ENCODE data around the gene FAM98B. TPM values are rescaled to one million over a fixed set of nuclear protein-coding genes. Genes with fewer than 3 reads are reported as not detected.
A peak's percentile ranks its signal among the peaks of the same experiment; 100 is the strongest.

The FAM98B gene
- total and polyA plus RNA-seq, 4 experiments from 2014 or later = 3.3 to 26.3 (median 12.6) TPM

GRCh38 chr15:38481113-38481512 is 27.2 kb downstream of the FAM98B start:
- POLR2A ChIA-PET (ENCODE audit: partially characterized antibody) = interaction anchor here (0.8 to 1.9 kb wide), 3 partner anchors 14 to 79 kb away, joined by 3 to 6 read pairs (median 4); no protein-coding TSS in a partner anchor
- Mint-ChIP-seq H3K27ac (peak overlapping the region in 6 of 7 donors; percentile 36 to 74 (median 55)), H3K27me3 (no peaks in the 10 kb centered on the region), H3K4me3 (no peak overlapping the region), H3K4me1 (peaks cover 17 to 32% (median 25%) of the 10 kb centered on the region in 4 donors), H3K36me3 (peaks cover 13 to 39% of the 10 kb centered on the region in 2 donors), H3K9me3 (no peaks in the 10 kb centered on the region)
- H3K27me3 ChIP-seq (ENCODE audit: insufficient read depth, low read length) = no peaks in the 10 kb centered on the region
- H3K4me1 ChIP-seq (ENCODE audit: insufficient read depth, low read length) = peaks cover 18% of the 10 kb centered on the region
- no peak overlapping the region for H3K27ac ChIP-seq (ENCODE audit: low read depth, low read length)
- H3K36me3 ChIP-seq (ENCODE audit: insufficient read depth, low read length) = peaks cover 16% of the 10 kb centered on the region
- H3K9me3 ChIP-seq (ENCODE audit: control insufficient read depth in 1 of 2, low read length in 2 of 2) = no peaks in the 10 kb centered on the region
- CTCF ChIA-PET (ENCODE audit: partially characterized antibody) = interaction anchor here (1.5 to 3.1 kb wide), 4 partner anchors 83 to 218 kb away, joined by 3 to 19 read pairs (median 12); partner anchors contain the start of gene RASGRP1
- intact Hi-C loops (cut with micrococcal nuclease) = no loop called here
- no peak overlapping the region for H3K4me3 ChIP-seq (ENCODE audit: low read length in 2 of 2)
- no peak for DNase-seq

GRCh38 chr15:38481761-38482160 is 27.8 kb downstream of the FAM98B start:
- Histone ChIP-seq H3K4me3 (ENCODE audit: low read length in 2 of 2) (no peak overlapping the region), H3K27ac (ENCODE audit: low read depth, low read length) (peak overlapping the region; percentile 12), H3K9me3 (ENCODE audit: control insufficient read depth in 1 of 2, low read length in 2 of 2) (no peaks in the 10 kb centered on the region), H3K4me1 (ENCODE audit: insufficient read depth, low read length) (peaks cover 23% of the 10 kb centered on the region), H3K36me3 (ENCODE audit: insufficient read depth, low read length) (peaks cover 16% of the 10 kb centered on the region), H3K27me3 (ENCODE audit: insufficient read depth, low read length) (no peaks in the 10 kb centered on the region)
- DNase-seq = no peak
- intact Hi-C loops (cut with micrococcal nuclease) = no loop called here
- H3K4me3 Mint-ChIP-seq = no peak overlapping the region
- peak overlapping the region in 6 of 7 donors; percentile 15 to 91 (median 76) for H3K27ac Mint-ChIP-seq
- peaks cover 20 to 35% (median 27%) of the 10 kb centered on the region in 4 donors for H3K4me1 Mint-ChIP-seq
- no peaks in the 10 kb centered on the region for H3K9me3 Mint-ChIP-seq
- CTCF ChIA-PET (ENCODE audit: partially characterized antibody) = interaction anchor here (1.4 to 3.1 kb wide), 6 partner anchors 82 to 217 kb away, joined by 3 to 19 read pairs (median 8); partner anchors contain the start of gene RASGRP1
- POLR2A ChIA-PET (ENCODE audit: partially characterized antibody) = interaction anchor here (0.8 to 1.9 kb wide), 4 partner anchors 14 to 215 kb away, joined by 3 to 6 read pairs (median 4); no protein-coding TSS in a partner anchor
- no peaks in the 10 kb centered on the region for H3K27me3 Mint-ChIP-seq
- H3K36me3 Mint-ChIP-seq = peaks cover 12 to 35% of the 10 kb centered on the region in 2 donors

GRCh38 chr15:38482572-38482971 is 28.6 kb downstream of the FAM98B start:
- H3K9me3 Mint-ChIP-seq = no peaks in the 10 kb centered on the region
- Histone ChIP-seq H3K9me3 (ENCODE audit: control insufficient read depth in 1 of 2, low read length in 2 of 2) (no peaks in the 10 kb centered on the region), H3K27me3 (ENCODE audit: insufficient read depth, low read length) (no peaks in the 10 kb centered on the region), H3K36me3 (ENCODE audit: insufficient read depth, low read length) (peaks cover 15% of the 10 kb centered on the region), H3K27ac (ENCODE audit: low read depth, low read length) (peak overlapping the region; percentile 12), H3K4me1 (ENCODE audit: insufficient read depth, low read length) (peaks cover 31% of the 10 kb centered on the region), H3K4me3 (ENCODE audit: low read length in 2 of 2) (no peak overlapping the region)
- peaks cover 28 to 43% (median 35%) of the 10 kb centered on the region in 4 donors for H3K4me1 Mint-ChIP-seq
- intact Hi-C loops (cut with micrococcal nuclease) = no loop called here
- H3K4me3 Mint-ChIP-seq = peak overlapping the region in 2 of 8 donors; percentile 2 to 23
- DNase-seq = peak in 1 of 5 donors; percentile 9
- H3K27me3 Mint-ChIP-seq = no peaks in the 10 kb centered on the region
- CTCF ChIA-PET (ENCODE audit: partially characterized antibody) = interaction anchor here (1.2 to 3.1 kb wide), 8 partner anchors 81 to 216 kb away, joined by 3 to 19 read pairs (median 4); partner anchors contain the start of gene RASGRP1
- H3K36me3 Mint-ChIP-seq = peaks cover 9 to 37% of the 10 kb centered on the region in 2 donors
- POLR2A ChIA-PET (ENCODE audit: partially characterized antibody) = interaction anchor here (0.8 to 1.9 kb wide), 7 partner anchors 13 to 214 kb away, joined by 3 to 6 read pairs (median 4); no protein-coding TSS in a partner anchor
- peak overlapping the region in 6 of 7 donors; percentile 15 to 91 (median 71) for H3K27ac Mint-ChIP-seq

GRCh38 chr15:38486936-38487335 is 33.0 kb downstream of the FAM98B start:
- no peaks in the 10 kb centered on the region for H3K9me3 ChIP-seq (ENCODE audit: control insufficient read depth in 1 of 2, low read length in 2 of 2)
- H3K27me3 Mint-ChIP-seq = no peaks in the 10 kb centered on the region
- no peaks in the 10 kb centered on the region for H3K27me3 ChIP-seq (ENCODE audit: insufficient read depth, low read length)
- H3K27ac Mint-ChIP-seq = peak overlapping the region; percentile 85 to 98 (median 92)
- peak in 4 of 5 donors; percentile 16 to 38 (median 22) for DNase-seq
- no peaks in the 10 kb centered on the region for H3K9me3 Mint-ChIP-seq
- H3K4me1 Mint-ChIP-seq = peaks cover 34 to 44% (median 37%) of the 10 kb centered on the region in 4 donors
- no peak overlapping the region for H3K4me3 ChIP-seq (ENCODE audit: low read length in 2 of 2)
- POLR2A ChIA-PET (ENCODE audit: partially characterized antibody) = interaction anchor here (0.6 to 1.2 kb wide), 7 partner anchors 8 to 202 kb away, joined by 3 to 6 read pairs (median 3); partner anchors contain the start of gene RASGRP1
- intact Hi-C loops (cut with micrococcal nuclease) = loop anchor here (5.0 kb wide), 1 partner anchor 75 kb away; the partner anchor contains the start of gene RASGRP1
- H3K36me3 ChIP-seq (ENCODE audit: insufficient read depth, low read length) = peaks cover 19% of the 10 kb centered on the region
- peak overlapping the region in 6 of 8 donors; percentile 46 to 69 (median 56) for H3K4me3 Mint-ChIP-seq
- H3K36me3 Mint-ChIP-seq = peaks cover 15 to 52% of the 10 kb centered on the region in 2 donors
- CTCF ChIA-PET (ENCODE audit: partially characterized antibody) = interaction anchor here (0.6 to 2.5 kb wide), 9 partner anchors 12 to 212 kb away, joined by 3 to 15 read pairs (median 8); no protein-coding TSS in a partner anchor
- peak overlapping the region; percentile 25 for H3K27ac ChIP-seq (ENCODE audit: low read depth, low read length)
- peaks cover 43% of the 10 kb centered on the region for H3K4me1 ChIP-seq (ENCODE audit: insufficient read depth, low read length)

GRCh38 chr15:38487378-38487777 is 33.5 kb downstream of the FAM98B start:
- Histone ChIP-seq H3K4me3 (ENCODE audit: low read length in 2 of 2) (no peak overlapping the region), H3K9me3 (ENCODE audit: control insufficient read depth in 1 of 2, low read length in 2 of 2) (no peaks in the 10 kb centered on the region), H3K4me1 (ENCODE audit: insufficient read depth, low read length) (peaks cover 38% of the 10 kb centered on the region), H3K27me3 (ENCODE audit: insufficient read depth, low read length) (no peaks in the 10 kb centered on the region), H3K36me3 (ENCODE audit: insufficient read depth, low read length) (peaks cover 19% of the 10 kb centered on the region), H3K27ac (ENCODE audit: low read depth, low read length) (peak overlapping the region; percentile 25)
- H3K9me3 Mint-ChIP-seq = no peaks in the 10 kb centered on the region
- peaks cover 13 to 54% of the 10 kb centered on the region in 2 donors for H3K36me3 Mint-ChIP-seq
- intact Hi-C loops (cut with micrococcal nuclease) = loop anchor here (5.0 kb wide), 1 partner anchor 75 kb away; the partner anchor contains the start of gene RASGRP1
- DNase-seq = no peak
- H3K4me3 Mint-ChIP-seq = peak overlapping the region in 4 of 8 donors; percentile 51 to 69 (median 64)
- CTCF ChIA-PET (ENCODE audit: partially characterized antibody) = interaction anchor here (0.6 to 2.5 kb wide), 5 partner anchors 13 to 202 kb away, joined by 3 to 12 read pairs (median 3); no protein-coding TSS in a partner anchor
- POLR2A ChIA-PET (ENCODE audit: partially characterized antibody) = interaction anchor here (0.6 to 1.2 kb wide), 9 partner anchors 8 to 201 kb away, joined by 3 to 6 read pairs (median 3); partner anchors contain the start of gene RASGRP1
- H3K27me3 Mint-ChIP-seq = no peaks in the 10 kb centered on the region
- H3K27ac Mint-ChIP-seq = peak overlapping the region; percentile 85 to 98 (median 92)
- H3K4me1 Mint-ChIP-seq = peaks cover 29 to 39% (median 32%) of the 10 kb centered on the region in 4 donors

- H3K4me3 ChIP-seq (ENCODE audit: low read length in 2 of 2) = no peak overlapping the region
- H3K4me3 Mint-ChIP-seq = peak overlapping the region in 1 of 8 donors; percentile 2
- intact Hi-C loops (cut with micrococcal nuclease) = no loop called here
- ChIA-PET CTCF (ENCODE audit: partially characterized antibody) (interaction anchor here (0.8 to 2.3 kb wide), 9 partner anchors 13 to 209 kb away, joined by 3 to 16 read pairs (median 4); partner anchors contain the start of gene RASGRP1), POLR2A (ENCODE audit: partially characterized antibody) (interaction anchor here (0.9 to 2.3 kb wide), 6 partner anchors 16 to 209 kb away, joined by 3 to 8 read pairs (median 4); partner anchors contain the start of gene FAM98B)
- no peaks in the 10 kb centered on the region for H3K27me3 ChIP-seq (ENCODE audit: insufficient read depth, low read length)
- H3K36me3 ChIP-seq (ENCODE audit: insufficient read depth, low read length) = peaks cover 37% of the 10 kb centered on the region
- H3K27me3 Mint-ChIP-seq = no peaks in the 10 kb centered on the region
- DNase-seq = no peak
- H3K4me1 ChIP-seq (ENCODE audit: insufficient read depth, low read length) = peaks cover 29% of the 10 kb centered on the region
- no peak overlapping the region for H3K27ac ChIP-seq (ENCODE audit: low read depth, low read length)
- no peaks in the 10 kb centered on the region for H3K9me3 ChIP-seq (ENCODE audit: control insufficient read depth in 1 of 2, low read length in 2 of 2)
- peak overlapping the region; percentile 8 to 92 (median 64) for H3K27ac Mint-ChIP-seq
- peaks cover 28 to 34% (median 33%) of the 10 kb centered on the region in 4 donors for H3K4me1 Mint-ChIP-seq
- no peaks in the 10 kb centered on the region for H3K9me3 Mint-ChIP-seq
- peaks cover 27 to 70% of the 10 kb centered on the region in 2 donors for H3K36me3 Mint-ChIP-seq
These were observed 36.5 kb downstream of the FAM98B start for GRCh38 chr15:38490242-38490922.
